Stimulated activated naive CD8-positive, alpha-beta T cell treated with anti-CD3 and anti-CD28 coated beads, Interleukin-15, Interleukin-2, amounts not matched to agents 100 U/mL and 50 U/mL, for 24 hours (primary cell): Measurements from ENCODE around the gene MRPS18A.
"Not testable (repeated sequence)": the region's sequence is repeated elsewhere in the genome, so short reads cannot be mapped to it uniquely, and the experiment has no call there.

Source experiments
- ATAC-seq: fragments of 150-1000 bp; cut with Tn5 transposase; one replicate; pipeline ENCODE4 v1.10.0; 2021
- DNase-seq: peaks from one replicate; pipeline ENCODE4 v3.0.0; 2021

MRPS18A gene

DNA sequence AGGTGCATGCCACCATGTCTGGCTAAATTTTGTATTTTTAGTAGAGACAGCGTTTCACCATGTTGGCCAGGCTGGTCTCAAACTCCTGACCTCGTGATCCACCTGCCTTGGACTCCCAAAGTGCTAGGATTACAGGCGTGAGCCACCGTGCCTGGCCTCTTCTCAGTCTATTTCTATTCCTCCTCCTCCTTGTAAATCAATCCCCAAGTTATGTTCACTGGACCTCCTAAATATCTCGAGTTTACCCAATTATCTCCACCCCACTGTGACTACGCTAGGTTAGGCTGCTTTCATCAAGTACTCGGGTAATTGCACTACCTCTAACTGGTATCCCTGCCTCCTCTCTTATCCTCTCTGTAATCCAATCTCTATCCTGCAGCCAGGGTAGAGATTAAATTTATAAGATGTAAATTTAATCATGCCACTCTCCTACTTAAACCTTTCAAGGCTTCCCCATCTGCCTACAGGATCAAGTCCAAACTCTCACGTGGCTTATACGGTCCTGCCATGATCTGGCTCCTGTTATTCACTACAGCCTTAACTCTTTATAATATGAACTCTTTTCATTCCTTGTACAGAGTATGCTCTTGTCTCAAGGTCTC lies 52.8 kb downstream of the MRPS18A start:
- no peak for ATAC-seq
- DNase-seq: no peak

DNA sequence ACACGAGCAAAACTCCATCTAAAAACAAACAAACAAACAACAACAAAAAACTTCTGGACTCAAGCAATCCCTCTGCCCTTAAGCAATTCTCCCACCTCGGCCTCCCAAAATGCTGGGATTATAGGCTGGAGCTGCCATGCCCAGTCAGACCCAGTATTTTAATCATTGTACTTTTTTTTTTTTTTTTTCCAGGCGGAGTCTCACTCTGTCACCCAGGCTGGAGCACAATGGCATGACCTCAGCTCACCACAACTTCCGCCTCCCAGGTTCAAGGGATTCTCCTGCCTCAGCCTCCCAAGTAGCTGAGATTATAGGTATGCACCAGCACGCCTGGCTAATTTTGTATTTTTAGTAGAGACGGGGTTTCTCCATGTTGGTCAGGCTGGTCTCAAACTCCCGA lies 54.6 kb downstream of the MRPS18A start:
- not testable (repeated sequence) for ATAC-seq, DNase-seq

- DNase-seq (no peak), ATAC-seq (no peak)
Observed at GRCh38 chr6:43630980-43631619, 56.5 kb downstream of the MRPS18A start.

DNA sequence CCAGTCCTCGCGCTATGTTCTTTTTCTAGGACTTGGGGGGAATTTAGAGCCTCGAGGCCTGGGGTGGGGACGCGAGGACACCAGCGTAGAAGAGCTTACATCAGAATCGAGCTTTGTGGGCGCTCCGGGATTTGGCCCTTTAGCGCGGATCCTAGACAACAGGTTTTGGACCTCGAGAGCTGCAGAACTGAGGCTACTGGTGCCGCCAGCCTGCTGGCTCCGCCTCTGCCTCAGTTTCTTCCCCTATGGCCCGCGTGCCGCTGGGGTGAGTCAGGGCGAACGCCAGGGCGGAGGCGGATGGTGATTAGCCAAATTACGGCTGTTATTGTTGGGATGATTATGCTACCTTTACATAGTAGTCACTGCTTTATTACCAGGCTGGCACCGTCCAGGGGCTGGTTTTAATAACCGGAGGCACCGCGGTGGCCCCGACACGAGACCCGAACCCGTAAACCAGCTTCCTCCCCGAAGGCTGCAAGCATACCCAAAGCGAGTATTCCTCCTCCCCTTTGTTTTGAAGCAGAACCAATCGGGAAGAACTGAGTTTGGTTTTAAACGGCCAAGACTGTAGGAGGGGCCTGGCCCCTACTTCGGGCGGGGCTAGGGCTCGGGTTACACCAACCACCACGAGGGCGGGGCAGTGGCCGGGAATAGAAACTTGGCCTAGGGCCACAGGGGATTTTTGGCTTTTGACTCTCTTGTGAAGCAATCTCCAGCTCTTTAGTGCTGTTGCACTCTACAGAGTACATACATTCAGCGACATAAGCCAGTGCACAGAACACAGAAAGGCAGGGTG lies 57.9 kb downstream of the MRPS18A start:
- ATAC-seq: peak; percentile 79
- peak; percentile 93 for DNase-seq

- ATAC-seq (peak; percentile 95), DNase-seq (peak; percentile 97)
Observed at GRCh38 chr6:43629104-43629504, 58.5 kb downstream of the MRPS18A start, which contains the start of gene GTPBP2. Gene GTPBP2 (minus strand): TSS chr6:43629264. CDS start chr6:43629162, 102 bp downstream.

- ATAC-seq (peak; percentile 30), DNase-seq (peak; percentile 65)
Observed at GRCh38 chr6:43628393-43629103, 59.0 kb downstream of the MRPS18A start.

DNA sequence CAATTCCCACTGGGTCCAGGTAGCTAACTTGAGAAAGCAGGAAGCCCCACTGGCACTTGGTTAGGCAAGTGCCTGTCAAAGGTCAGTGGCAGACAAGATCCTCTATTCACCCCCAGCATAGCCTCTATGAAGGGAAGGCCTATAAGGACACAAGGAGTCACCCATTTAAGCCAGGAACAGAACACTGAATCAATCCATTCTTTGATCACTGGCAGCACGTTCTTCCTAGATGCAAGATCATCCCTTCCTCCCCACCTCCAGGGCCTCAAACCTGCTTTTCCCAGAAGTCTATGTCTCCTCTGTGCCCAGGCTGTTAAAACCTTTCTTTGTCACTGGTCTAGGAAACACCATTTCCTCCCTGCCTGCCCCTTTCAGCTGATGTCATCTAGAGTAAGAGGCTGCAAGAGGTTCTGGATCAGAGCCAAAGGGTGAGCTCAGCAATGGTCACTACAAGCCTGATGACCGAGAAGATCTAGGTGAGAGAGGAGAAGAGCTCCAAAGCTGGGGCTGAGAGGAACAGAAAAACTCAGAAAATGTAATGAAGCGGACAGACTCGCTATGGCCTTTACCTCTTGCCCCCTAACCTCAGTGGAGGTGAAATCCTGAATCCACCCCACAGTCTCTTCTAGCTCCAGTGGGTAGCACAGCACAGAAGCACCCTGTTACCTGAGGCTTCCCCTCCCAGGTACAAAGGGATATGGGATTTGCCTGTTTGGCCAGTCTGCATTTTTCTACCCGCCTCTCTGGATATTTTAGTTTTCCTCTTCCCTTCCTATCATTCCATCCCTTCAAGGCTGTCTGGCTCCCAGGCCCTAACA lies 60.4 kb downstream of the MRPS18A start:
- ATAC-seq (no peak), DNase-seq (no peak)

- ATAC-seq (no peak), DNase-seq (no peak)
Observed at GRCh38 chr6:43625393-43625992, 62.1 kb downstream of the MRPS18A start.

GRCh38 chr6:43624786-43625288 lies 62.8 kb downstream of the MRPS18A start:
- DNase-seq: no peak
- no peak for ATAC-seq

- ATAC-seq (no peak), DNase-seq (no peak)
Observed at GRCh38 chr6:43623880-43624785, 63.5 kb downstream of the MRPS18A start.

DNA sequence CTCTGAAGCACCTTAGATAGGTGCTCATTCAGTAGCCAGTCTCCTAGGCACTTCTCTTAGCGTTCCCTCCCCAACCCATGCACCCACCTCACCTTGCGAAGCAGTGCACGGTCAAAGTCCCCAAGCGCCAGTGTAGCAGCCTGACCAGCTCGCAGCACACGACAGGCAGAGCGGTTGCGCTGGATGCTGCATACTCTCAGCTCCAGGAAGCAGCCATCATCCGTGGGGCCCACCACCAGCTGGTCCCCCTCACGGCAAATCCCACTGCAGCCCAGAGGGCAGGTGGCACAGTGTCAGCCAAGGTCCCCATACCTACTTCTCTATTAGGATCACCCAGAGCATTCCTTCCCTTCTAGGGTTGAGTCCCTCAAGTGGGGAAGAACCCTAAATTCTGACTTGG lies 65.0 kb downstream of the MRPS18A start:
- no peak for DNase-seq
- ATAC-seq: no peak

DNA sequence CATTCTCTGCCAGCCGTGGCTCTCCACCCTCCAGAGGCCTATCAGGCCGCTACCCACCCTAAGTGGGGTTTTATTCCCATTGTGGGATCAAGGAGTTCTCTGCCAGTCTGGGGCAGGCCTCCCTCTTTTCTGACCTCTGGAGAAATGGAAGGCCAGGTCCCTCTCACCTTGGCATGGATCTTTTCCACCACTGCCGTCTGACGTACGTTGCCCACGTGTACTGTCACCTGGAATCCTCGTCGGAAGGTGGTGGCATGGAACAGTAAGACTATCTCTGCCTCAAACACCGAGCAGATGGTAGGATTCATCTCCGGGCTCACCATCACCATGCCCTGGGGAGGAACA lies 65.8 kb downstream of the MRPS18A start:
- DNase-seq (no peak), ATAC-seq (no peak)
